GM21825 (cell line): Measurements from ENCODE around the gene ZFP1.
"Not testable (repeated sequence)": the region's sequence is repeated elsewhere in the genome, so short reads cannot be mapped to it uniquely, and the experiment has no call there.

ENCODE experiments used
- ATAC-seq: cut with Tn5 transposase; IDR thresholded peaks from one replicate; pipeline ENCODE4 v1.9.1; 2021; ENCODE audit warnings: mild to moderate bottlenecking, moderate library complexity; ENCODE audit not compliant: unreplicated experiment

ZFP1 gene

GRCh38 chr16:75203096-75203495 lies 54.8 kb downstream of the ZFP1 start:
- no peak for ATAC-seq

- no peak for ATAC-seq
These were observed 55.5 kb downstream of the ZFP1 start for GRCh38 chr16:75203667-75204409.

- no peak for ATAC-seq
These were observed 56.1 kb downstream of the ZFP1 start for GRCh38 chr16:75204410-75204758.

DNA sequence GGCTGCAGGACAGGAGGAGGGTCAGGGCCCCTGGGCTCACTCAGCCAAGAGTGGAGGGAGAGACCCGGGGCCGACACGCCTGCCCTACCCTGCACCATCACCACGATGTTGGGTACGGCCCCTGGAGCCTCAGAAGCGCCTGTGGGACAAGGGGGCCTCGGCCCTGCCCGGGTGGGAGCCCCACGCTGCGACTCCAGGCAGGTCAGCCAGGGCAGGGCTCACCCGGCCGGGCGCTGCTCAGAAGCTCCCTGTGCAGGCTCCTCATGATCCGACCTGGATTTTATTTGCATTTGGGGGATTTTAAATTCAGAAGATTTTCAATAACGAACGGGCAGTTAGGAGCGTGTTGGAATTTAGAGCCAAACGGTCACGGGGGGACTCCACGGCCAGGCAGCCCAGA lies 56.6 kb downstream of the ZFP1 start:
- ATAC-seq: not testable (repeated sequence)

GRCh38 chr16:75205438-75205837 lies 57.1 kb downstream of the ZFP1 start:
- not testable (repeated sequence) for ATAC-seq

DNA sequence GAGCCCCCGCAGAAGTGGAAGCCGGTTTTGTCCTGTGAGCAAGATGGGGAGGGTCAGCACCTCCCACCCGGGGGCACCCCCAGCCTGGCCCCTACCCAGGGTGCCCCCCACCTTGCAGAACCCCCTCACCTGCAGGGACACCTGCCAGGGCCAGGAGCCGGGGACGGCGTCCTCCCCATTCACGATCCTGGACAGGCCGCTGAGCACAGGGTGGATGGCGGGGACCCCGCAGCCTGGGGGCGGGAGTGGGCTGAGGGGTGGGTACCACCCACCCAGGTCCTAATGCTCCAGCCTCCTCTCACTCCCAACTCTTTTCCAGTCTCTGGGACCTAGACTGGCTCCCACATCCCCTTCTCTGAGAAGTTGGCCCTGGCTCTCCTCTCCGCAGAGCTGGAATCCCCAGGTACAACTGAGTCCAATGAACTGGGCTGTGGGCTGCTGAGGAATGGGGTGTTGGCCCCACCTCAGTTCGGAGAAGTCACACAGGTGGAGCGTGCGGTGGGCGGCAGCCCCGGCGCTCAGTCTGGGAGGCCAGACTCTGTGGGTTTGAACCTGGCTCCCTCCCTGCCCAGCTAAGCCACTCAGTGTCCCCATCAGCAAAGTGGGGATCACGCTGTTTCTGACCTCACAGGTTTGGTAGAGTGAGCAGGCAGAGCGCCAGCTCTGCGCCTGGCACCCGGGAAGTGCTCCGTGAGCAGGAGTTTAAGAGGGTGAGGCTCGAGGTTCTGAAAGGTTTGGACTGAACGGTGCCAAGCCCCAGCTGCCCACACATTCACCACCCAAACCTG lies 57.8 kb downstream of the ZFP1 start:
- ATAC-seq: not testable (repeated sequence)

DNA sequence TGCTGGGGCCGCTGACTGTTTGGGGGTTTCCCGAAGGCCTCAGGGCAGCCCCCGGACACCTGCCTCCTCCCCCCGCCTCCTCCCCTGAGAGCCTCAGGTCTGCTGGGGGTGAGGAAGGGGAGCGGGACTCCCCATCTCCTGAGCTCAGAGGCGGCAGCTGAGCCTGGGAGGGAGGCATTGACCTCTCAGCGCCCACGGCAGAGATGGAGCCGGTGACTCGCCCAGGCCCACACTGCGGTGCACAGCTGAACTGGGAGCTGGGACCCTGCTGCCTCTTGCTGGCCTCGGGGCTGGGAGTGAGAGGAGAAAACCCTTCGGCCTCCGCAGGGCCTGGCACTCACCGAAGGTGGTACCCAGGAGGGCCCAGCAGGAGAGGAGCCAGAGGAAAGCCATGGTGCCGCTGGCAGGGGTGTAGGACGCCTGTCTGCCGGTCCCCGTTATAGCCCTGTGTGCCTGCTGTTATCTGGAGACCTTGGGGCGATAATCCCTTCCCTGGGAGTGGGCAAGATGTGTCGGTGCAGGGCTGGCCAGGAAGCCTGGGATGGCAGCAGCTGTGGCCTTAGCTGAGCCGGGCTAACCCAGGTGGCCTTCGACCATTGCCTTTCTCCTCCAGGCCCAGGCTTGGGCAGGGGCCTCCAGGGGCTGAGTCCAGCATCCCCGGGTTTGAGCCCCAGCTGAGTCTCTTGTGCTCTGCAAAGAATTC lies 58.6 kb downstream of the ZFP1 start, which contains the start of gene CTRB2:
Gene CTRB2, minus strand, starts transcription at position 413 of the 703 bp plus-strand sequence. Its CDS starts 20 bp downstream, at position 393.
- ATAC-seq: no peak

DNA sequence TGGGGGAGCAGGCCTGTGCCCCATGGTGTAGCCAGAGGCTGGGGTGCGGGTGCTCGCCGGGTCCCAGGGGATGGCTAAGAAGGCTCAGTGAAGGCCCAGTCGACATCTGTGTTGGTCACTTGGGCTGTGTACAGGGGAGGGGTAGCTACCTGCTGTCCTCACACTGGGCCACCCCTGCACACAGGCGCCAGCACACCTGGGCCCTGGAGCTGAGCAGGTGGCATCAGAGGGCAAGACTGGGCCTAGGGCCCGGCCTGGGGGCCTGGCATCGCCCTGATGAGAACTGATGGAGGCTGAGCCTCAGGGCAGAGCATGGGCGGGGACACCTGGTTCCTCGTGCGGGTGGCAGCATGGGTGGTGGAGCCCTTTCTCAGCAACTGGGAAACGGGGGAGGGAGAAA lies 59.5 kb downstream of the ZFP1 start:
- ATAC-seq: no peak

- no peak for ATAC-seq
These were observed 60.0 kb downstream of the ZFP1 start for GRCh38 chr16:75208242-75208825.

GRCh38 chr16:75208861-75209505 lies 60.7 kb downstream of the ZFP1 start:
- ATAC-seq: no peak

- ATAC-seq: not testable (repeated sequence)
These were observed 61.2 kb downstream of the ZFP1 start for GRCh38 chr16:75209514-75209913.

DNA sequence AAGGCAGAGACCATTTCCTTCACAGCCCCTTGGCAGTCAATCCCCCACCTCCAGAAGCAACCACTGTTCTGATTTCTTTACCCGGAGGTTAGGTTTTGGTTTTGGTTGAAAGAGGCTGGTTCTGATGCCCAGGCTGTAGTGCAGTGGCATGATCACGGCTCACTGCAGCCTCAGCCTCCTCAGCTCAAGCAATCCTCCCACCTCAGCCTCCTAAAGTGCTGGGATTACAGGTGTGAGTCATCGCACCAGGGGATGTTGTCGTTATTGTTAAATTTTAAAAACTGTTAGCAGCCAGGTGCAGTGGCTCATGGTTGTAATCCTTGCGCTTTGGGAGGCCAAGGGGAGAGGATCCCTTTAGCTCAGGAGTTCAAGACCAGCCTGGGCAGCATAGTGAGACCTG lies 61.6 kb downstream of the ZFP1 start:
- no peak for ATAC-seq

DNA sequence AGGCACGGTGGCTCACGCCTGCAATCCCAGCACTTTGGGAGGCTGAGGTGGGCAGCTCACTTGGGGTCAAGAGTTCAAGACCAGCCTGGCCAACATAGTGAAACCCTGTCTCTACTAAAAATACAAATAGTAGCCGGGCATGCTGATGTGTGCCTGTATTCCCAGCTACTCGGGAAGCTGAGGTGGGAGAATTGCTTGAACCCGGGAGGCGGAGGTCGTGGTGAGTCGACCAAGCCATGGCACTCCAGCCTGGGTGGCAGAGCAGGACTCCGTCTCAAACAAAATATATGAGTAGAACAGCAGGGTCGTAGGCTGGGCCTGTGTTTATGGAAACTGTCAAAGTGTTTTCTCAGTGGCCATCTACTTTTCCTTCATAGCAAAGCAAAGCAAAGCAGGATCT lies 63.0 kb downstream of the ZFP1 start:
- ATAC-seq: not testable (repeated sequence)

DNA sequence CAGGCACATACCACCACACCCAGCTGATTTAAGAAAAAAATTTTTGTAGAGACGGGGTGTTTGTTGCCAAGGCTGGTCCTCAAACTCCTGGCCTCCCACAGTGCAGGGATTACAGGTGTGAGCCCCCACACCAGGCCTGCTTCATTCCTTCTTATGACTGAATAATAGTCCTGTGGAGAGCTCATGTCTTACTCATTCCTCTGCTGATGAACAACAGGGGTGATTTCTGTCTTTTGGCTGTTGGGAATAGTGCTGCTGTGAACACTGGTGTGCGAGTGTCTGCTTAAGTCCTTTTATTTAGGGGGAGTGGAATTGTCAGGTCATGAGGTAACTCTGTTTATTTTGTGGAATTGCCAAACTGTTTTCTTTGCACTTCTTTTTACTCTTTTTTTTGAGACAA lies 67.8 kb downstream of the ZFP1 start:
- no peak for ATAC-seq

DNA sequence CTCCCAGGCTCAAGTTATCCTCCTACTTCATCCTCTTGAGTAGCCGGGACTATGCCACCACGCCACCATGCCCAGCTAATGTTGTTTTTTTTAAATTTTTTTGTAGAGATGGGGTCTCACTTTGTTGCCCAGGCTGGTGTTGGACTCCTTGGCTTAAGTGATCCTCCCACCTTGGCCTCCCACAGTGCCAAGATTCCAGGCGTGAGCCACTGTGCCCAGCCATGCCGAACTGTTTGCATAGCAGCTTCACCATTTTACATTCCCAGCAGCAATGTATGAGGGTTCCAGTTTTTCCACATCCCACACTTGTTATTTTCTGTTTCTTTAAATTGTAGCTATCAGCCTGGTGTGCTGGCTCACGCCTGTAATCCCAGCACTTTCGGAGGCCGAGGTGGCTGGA lies 68.3 kb downstream of the ZFP1 start:
- no peak for ATAC-seq

GRCh38 chr16:75217389-75217851 lies 69.1 kb downstream of the ZFP1 start:
- ATAC-seq: no peak

GRCh38 chr16:75218256-75219076 lies 70.1 kb downstream of the ZFP1 start, which contains the start of gene CTRB1:
TSS of gene CTRB1 (plus strand) at chr16:75218988. CDS start at chr16:75219008, 20 bp downstream.
- peak; percentile 45 for ATAC-seq

DNA sequence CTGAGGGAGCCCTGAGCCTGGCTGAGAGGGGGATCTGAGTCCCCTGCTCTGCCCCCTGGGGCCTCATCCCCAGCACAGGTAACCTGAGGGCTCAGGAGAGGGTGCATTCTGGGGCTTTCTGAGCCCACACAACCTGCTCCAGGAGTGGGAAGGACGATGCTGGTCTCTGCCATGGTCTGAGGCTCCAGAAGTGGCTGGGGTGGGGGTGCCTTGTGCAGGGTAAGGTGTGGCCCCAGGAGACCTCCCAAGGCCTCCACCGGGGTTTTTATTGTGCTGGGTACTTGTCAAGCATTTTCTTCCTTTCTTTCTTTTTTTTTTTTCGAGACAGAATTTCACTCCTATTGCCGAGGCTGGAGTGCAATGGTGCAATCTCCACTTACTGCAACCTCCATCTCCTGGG lies 70.8 kb downstream of the ZFP1 start:
- no peak for ATAC-seq

GRCh38 chr16:75219838-75220237 lies 71.5 kb downstream of the ZFP1 start:
- no peak for ATAC-seq
